ENCODE data around the gene EIF4E2.

EIF4E2 gene

GRCh38 chr2:232578626-232579025, 28.1 kb downstream of the EIF4E2 start:
- TF ChIP-seq, protein P1, sequence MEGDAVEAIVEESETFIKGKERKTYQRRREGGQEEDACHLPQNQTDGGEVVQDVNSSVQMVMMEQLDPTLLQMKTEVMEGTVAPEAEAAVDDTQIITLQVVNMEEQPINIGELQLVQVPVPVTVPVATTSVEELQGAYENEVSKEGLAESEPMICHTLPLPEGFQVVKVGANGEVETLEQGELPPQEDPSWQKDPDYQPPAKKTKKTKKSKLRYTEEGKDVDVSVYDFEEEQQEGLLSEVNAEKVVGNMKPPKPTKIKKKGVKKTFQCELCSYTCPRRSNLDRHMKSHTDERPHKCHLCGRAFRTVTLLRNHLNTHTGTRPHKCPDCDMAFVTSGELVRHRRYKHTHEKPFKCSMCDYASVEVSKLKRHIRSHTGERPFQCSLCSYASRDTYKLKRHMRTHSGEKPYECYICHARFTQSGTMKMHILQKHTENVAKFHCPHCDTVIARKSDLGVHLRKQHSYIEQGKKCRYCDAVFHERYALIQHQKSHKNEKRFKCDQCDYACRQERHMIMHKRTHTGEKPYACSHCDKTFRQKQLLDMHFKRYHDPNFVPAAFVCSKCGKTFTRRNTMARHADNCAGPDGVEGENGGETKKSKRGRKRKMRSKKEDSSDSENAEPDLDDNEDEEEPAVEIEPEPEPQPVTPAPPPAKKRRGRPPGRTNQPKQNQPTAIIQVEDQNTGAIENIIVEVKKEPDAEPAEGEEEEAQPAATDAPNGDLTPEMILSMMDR (conservative IDR thresholded peaks at IDR 0.05; ENCODE audit: low read depth, low read length): no peak
- H3K4me2 ChIP-seq: no peak overlapping the region
- no peak overlapping the region for H3K9ac ChIP-seq
- no peak overlapping the region for H3K4me3 ChIP-seq (IDR thresholded peaks at IDR 0.05; ENCODE audit: insufficient read depth, low read depth, low read length)
- H3K79me2 ChIP-seq (ENCODE audit: insufficient read depth, low read depth): no peaks in the 10 kb centered on the region
- no peak overlapping the region for H3K27ac ChIP-seq
- H2AFZ ChIP-seq (ENCODE audit: low read depth): no peak overlapping the region
- H3K27me3 ChIP-seq (ENCODE audit: insufficient read depth, low read depth): no peaks in the 10 kb centered on the region
- H4K20me1 ChIP-seq (ENCODE audit: insufficient read depth): no peaks in the 10 kb centered on the region
- no peaks in the 10 kb centered on the region for H3K36me3 ChIP-seq (ENCODE audit: insufficient read depth)
- H3K4me1 ChIP-seq (ENCODE audit: low read depth, poor library complexity, severe bottlenecking): no peaks in the 10 kb centered on the region

GRCh38 chr2:232580648-232580981, 30.1 kb downstream of the EIF4E2 start:
- no peak overlapping the region for H3K4me2 ChIP-seq
- no peak overlapping the region for H2AFZ ChIP-seq (ENCODE audit: low read depth)
- H4K20me1 ChIP-seq (ENCODE audit: insufficient read depth): no peaks in the 10 kb centered on the region
- H3K27me3 ChIP-seq (ENCODE audit: insufficient read depth, low read depth): no peaks in the 10 kb centered on the region
- H3K4me3 ChIP-seq (IDR thresholded peaks at IDR 0.05; ENCODE audit: insufficient read depth, low read depth, low read length): no peak overlapping the region
- no peak overlapping the region for H3K9ac ChIP-seq
- H3K79me2 ChIP-seq (ENCODE audit: insufficient read depth, low read depth): no peaks in the 10 kb centered on the region
- TF ChIP-seq, protein P1 (conservative IDR thresholded peaks at IDR 0.05; ENCODE audit: low read depth, low read length): no peak
- no peak overlapping the region for H3K27ac ChIP-seq
- no peaks in the 10 kb centered on the region for H3K4me1 ChIP-seq (ENCODE audit: low read depth, poor library complexity, severe bottlenecking)
- H3K36me3 ChIP-seq (ENCODE audit: insufficient read depth): no peaks in the 10 kb centered on the region

DNA sequence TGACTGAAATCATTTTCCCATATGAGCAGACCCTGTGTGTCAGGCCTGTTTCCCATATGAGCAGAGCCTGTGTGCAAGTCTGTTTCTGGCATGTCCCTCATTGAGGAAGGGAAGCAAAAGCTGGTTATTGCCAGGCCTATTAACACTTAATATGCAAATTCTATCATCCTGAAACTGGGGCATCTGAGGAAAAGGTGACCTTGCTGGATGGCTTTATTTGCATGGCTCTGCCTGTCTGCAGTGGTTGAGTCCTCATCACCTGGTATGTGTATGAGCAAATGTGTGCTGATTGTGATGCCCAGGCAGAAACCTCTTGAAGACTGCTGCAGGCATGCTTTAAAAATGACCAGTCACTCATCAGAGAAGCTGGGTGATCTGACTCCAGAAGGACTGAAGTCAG, 31.2 kb downstream of the EIF4E2 start:
- no peaks in the 10 kb centered on the region for H3K36me3 ChIP-seq (ENCODE audit: insufficient read depth)

GRCh38 chr2:232584238-232584637, 33.7 kb downstream of the EIF4E2 start:
- Histone ChIP-seq H2AFZ (ENCODE audit: low read depth) (no peak overlapping the region), H3K4me3 (IDR thresholded peaks at IDR 0.05; ENCODE audit: insufficient read depth, low read depth, low read length) (no peak overlapping the region), H3K4me2 (no peak overlapping the region), H3K27me3 (ENCODE audit: insufficient read depth, low read depth) (no peaks in the 10 kb centered on the region), H3K9ac (no peak overlapping the region), H4K20me1 (ENCODE audit: insufficient read depth) (no peaks in the 10 kb centered on the region), H3K79me2 (ENCODE audit: insufficient read depth, low read depth) (no peaks in the 10 kb centered on the region), H3K36me3 (ENCODE audit: insufficient read depth) (no peaks in the 10 kb centered on the region), H3K4me1 (ENCODE audit: low read depth, poor library complexity, severe bottlenecking) (no peaks in the 10 kb centered on the region), H3K27ac (no peak overlapping the region)
- TF ChIP-seq, protein P1 (conservative IDR thresholded peaks at IDR 0.05; ENCODE audit: low read depth, low read length): no peak

More for the DNA sequence above, 31.2 kb downstream of the EIF4E2 start:
- Histone ChIP-seq H3K9ac (no peak overlapping the region), H3K4me3 (IDR thresholded peaks at IDR 0.05; ENCODE audit: insufficient read depth, low read depth, low read length) (no peak overlapping the region), H3K4me2 (no peak overlapping the region), H3K27me3 (ENCODE audit: insufficient read depth, low read depth) (no peaks in the 10 kb centered on the region), H3K27ac (no peak overlapping the region), H2AFZ (ENCODE audit: low read depth) (no peak overlapping the region), H4K20me1 (ENCODE audit: insufficient read depth) (no peaks in the 10 kb centered on the region), H3K79me2 (ENCODE audit: insufficient read depth, low read depth) (no peaks in the 10 kb centered on the region), H3K4me1 (ENCODE audit: low read depth, poor library complexity, severe bottlenecking) (no peaks in the 10 kb centered on the region)
- TF ChIP-seq, protein P1 (conservative IDR thresholded peaks at IDR 0.05; ENCODE audit: low read depth, low read length): no peak

Data from KMS-11 (cell line).